ENCODE measurements around the gene DDN. TPM values are rescaled to one million over a fixed set of nuclear protein-coding genes. Genes with fewer than 3 reads are reported as not detected.

The DDN gene
- total RNA-seq, 3 donors from 2014 or later = 0.57 to 1.4 (median 1.2) TPM

- ATAC-seq = no peak
- Mint-ChIP-seq H3K27me3 (ENCODE audit: low read depth) (no peaks in the 10 kb centered on the region), H3K36me3 (ENCODE audit: insufficient read depth) (peaks cover 14% of the 10 kb centered on the region), H3K4me1 (ENCODE audit: low read depth) (no peaks in the 10 kb centered on the region), H3K4me3 (no peak overlapping the region), H3K9me3 (no peaks in the 10 kb centered on the region)
- DNase-seq = no peak
These were observed 38.2 kb upstream of the DDN start for GRCh38 chr12:49037111-49037946.

GRCh38 chr12:49036029-49036428 is 36.9 kb upstream of the DDN start:
- ATAC-seq (no peak), DNase-seq (no peak)
- Mint-ChIP-seq H3K36me3 (ENCODE audit: insufficient read depth) (peaks cover 12% of the 10 kb centered on the region), H3K4me1 (ENCODE audit: low read depth) (no peaks in the 10 kb centered on the region), H3K9me3 (no peaks in the 10 kb centered on the region), H3K27me3 (ENCODE audit: low read depth) (no peaks in the 10 kb centered on the region), H3K4me3 (no peak overlapping the region)

GRCh38 chr12:49034286-49034622 is 35.1 kb upstream of the DDN start:
- no peak for ATAC-seq
- no peaks in the 10 kb centered on the region for H3K9me3 Mint-ChIP-seq
- peaks cover 12% of the 10 kb centered on the region for H3K36me3 Mint-ChIP-seq (ENCODE audit: insufficient read depth)
- H3K4me3 Mint-ChIP-seq = no peak overlapping the region
- no peak for DNase-seq
- H3K4me1 Mint-ChIP-seq (ENCODE audit: low read depth) = no peaks in the 10 kb centered on the region
- H3K27me3 Mint-ChIP-seq (ENCODE audit: low read depth) = no peaks in the 10 kb centered on the region

DNA sequence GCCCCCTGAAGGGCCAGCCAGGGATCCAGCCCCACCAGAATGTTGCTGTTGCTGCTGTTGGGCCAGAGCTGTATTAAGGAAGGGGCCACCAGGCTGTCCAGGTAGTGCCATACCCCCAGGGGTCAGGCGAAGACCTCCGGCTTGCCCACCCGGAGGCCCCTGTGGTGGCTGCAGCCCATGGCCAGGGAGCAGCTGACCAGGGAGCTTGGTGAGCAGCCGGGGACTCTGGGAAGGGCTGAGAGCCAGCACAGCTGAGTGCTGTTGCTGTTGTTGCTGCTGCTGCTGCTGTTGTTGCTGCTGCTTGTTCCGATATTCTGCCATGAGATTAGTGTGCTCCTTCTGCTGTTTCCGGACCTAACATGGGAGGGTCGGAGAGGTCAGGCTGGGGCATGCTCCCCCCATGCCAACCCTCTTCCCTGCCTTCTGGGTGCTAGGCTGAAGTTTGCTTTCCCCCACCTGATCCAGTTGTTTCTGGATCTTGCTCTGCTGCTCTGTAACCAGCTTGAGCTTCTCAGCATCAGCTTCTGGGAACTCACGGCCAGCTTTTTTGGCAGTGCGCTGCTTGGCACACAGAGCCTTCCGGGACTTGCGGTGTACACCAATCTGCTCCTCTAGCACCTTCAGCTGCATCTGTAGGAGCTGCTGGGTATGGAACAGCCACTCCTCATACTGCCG is 34.6 kb upstream of the DDN start:
- ATAC-seq (no peak), DNase-seq (no peak)
- Mint-ChIP-seq H3K4me3 (no peak overlapping the region), H3K36me3 (ENCODE audit: insufficient read depth) (peaks cover 9% of the 10 kb centered on the region), H3K27me3 (ENCODE audit: low read depth) (no peaks in the 10 kb centered on the region), H3K4me1 (ENCODE audit: low read depth) (no peaks in the 10 kb centered on the region), H3K9me3 (no peaks in the 10 kb centered on the region)

DNA sequence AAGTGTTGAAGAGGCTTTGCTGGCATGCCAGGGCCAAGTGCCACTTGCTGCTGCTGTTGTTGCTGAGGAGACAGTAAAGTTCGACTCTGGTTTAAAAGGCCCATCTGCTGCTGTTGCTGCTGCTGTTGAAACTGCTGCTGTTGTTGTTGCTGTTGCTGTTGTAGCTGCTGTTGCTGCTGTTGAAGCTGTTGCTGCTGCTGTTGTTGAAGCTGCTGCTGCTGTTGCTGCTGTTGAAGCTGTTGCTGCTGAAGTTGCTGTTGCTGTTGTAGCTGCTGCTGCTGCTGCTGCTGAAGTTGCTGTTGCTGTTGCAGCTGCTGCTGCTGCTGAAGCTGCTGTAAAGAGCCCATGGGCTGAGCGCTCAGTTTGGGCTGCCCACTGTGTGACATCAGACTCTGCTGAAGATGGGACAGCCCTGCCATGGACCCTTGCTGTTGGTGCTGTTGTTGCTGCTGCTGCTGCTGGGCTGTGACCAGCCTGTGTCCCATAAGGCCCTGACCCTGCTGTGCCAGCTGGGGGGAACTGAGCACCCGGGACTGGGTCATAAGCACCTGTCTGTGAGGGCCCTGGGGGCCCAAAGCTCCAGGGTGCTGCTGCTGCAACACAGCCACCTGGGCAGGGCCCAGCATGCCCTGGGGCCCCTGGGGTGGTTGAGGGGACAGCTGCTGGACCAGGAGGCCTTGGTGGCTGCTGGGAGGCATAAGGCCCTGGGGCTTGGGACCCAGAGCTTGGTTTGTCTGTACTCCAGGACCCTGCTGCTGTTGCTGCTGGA is 33.7 kb upstream of the DDN start:
- H3K27me3 Mint-ChIP-seq (ENCODE audit: low read depth) = no peaks in the 10 kb centered on the region
- peaks cover 11% of the 10 kb centered on the region for H3K36me3 Mint-ChIP-seq (ENCODE audit: insufficient read depth)
- no peak for DNase-seq
- no peak for ATAC-seq
- no peaks in the 10 kb centered on the region for H3K4me1 Mint-ChIP-seq (ENCODE audit: low read depth)
- H3K9me3 Mint-ChIP-seq = no peaks in the 10 kb centered on the region
- no peak overlapping the region for H3K4me3 Mint-ChIP-seq

DNA sequence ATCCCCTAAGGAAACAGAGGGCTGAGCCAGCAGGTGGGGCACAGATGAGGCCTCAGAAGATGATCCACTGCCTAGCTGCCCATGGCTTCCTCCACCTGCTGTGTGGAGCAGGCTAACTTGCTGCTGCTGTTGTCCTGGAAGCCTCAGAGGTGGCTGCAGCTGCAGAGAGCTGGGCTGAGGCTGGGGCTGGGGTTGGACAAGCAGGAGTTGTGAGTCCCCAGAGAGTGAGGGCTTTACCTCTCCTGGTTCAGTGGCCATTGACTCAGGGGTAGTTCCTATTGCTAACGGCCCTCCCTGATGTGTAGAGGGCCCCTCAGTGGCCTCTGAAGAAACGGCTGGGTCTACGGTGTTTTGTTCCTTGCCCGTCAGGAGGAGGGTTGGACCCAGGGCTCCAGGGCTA is 33.1 kb upstream of the DDN start:
- no peaks in the 10 kb centered on the region for H3K9me3 Mint-ChIP-seq
- H3K4me3 Mint-ChIP-seq = no peak overlapping the region
- no peaks in the 10 kb centered on the region for H3K27me3 Mint-ChIP-seq (ENCODE audit: low read depth)
- peaks cover 15% of the 10 kb centered on the region for H3K36me3 Mint-ChIP-seq (ENCODE audit: insufficient read depth)
- no peak for DNase-seq
- ATAC-seq = no peak
- H3K4me1 Mint-ChIP-seq (ENCODE audit: low read depth) = no peaks in the 10 kb centered on the region

- Mint-ChIP-seq H3K27me3 (ENCODE audit: low read depth) (no peaks in the 10 kb centered on the region), H3K4me1 (ENCODE audit: low read depth) (no peaks in the 10 kb centered on the region), H3K9me3 (no peaks in the 10 kb centered on the region), H3K36me3 (ENCODE audit: insufficient read depth) (peaks cover 11% of the 10 kb centered on the region), H3K4me3 (no peak overlapping the region)
- no peak for ATAC-seq
- no peak for DNase-seq
These were observed 32.5 kb upstream of the DDN start for GRCh38 chr12:49031573-49032161.

- Mint-ChIP-seq H3K4me3 (no peak overlapping the region), H3K4me1 (ENCODE audit: low read depth) (no peaks in the 10 kb centered on the region), H3K27me3 (ENCODE audit: low read depth) (no peaks in the 10 kb centered on the region), H3K9me3 (no peaks in the 10 kb centered on the region), H3K36me3 (ENCODE audit: insufficient read depth) (peaks cover 12% of the 10 kb centered on the region)
- ATAC-seq (no peak), DNase-seq (no peak)
These were observed 31.8 kb upstream of the DDN start for GRCh38 chr12:49030714-49031572.

DNA sequence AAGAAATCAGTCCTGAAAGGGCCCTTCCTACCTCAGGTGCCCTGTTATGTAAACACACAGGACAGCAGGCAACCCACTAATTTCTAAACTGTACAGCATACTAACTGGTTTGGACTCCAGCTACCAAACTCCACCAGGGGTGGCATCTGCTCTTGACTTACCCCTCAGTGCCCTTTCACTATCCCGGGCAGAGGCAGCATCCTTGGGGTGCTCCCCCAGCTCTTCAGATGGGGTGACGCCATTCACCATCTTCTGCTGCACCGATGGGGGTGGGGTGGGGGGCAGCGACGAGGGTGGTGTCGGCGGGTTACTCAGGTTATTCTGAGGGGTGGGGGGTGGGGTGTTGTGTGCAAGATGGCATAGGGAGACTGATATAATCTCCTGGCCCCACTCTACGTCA is 30.9 kb upstream of the DDN start:
- ATAC-seq (no peak), DNase-seq (no peak)
- Mint-ChIP-seq H3K27me3 (ENCODE audit: low read depth) (no peaks in the 10 kb centered on the region), H3K36me3 (ENCODE audit: insufficient read depth) (peaks cover 14% of the 10 kb centered on the region), H3K4me1 (ENCODE audit: low read depth) (no peaks in the 10 kb centered on the region), H3K4me3 (no peak overlapping the region), H3K9me3 (no peaks in the 10 kb centered on the region)

GRCh38 chr12:49028666-49029275 is 29.6 kb upstream of the DDN start:
- no peaks in the 10 kb centered on the region for H3K27me3 Mint-ChIP-seq (ENCODE audit: low read depth)
- H3K9me3 Mint-ChIP-seq = no peaks in the 10 kb centered on the region
- no peak for DNase-seq
- no peaks in the 10 kb centered on the region for H3K4me1 Mint-ChIP-seq (ENCODE audit: low read depth)
- no peak for ATAC-seq
- H3K36me3 Mint-ChIP-seq (ENCODE audit: insufficient read depth) = peaks cover 14% of the 10 kb centered on the region
- H3K4me3 Mint-ChIP-seq = no peak overlapping the region

GRCh38 chr12:49027846-49028555 is 28.8 kb upstream of the DDN start:
- ATAC-seq (no peak), DNase-seq (no peak)
- no peaks in the 10 kb centered on the region for H3K27me3 Mint-ChIP-seq (ENCODE audit: low read depth)
- H3K4me1 Mint-ChIP-seq (ENCODE audit: low read depth) = no peaks in the 10 kb centered on the region
- H3K36me3 Mint-ChIP-seq (ENCODE audit: insufficient read depth) = peaks cover 14% of the 10 kb centered on the region
- H3K9me3 Mint-ChIP-seq = no peaks in the 10 kb centered on the region
- H3K4me3 Mint-ChIP-seq = no peak overlapping the region

- Mint-ChIP-seq H3K9me3 (no peaks in the 10 kb centered on the region), H3K36me3 (ENCODE audit: insufficient read depth) (peaks cover 19% of the 10 kb centered on the region), H3K4me1 (ENCODE audit: low read depth) (no peaks in the 10 kb centered on the region), H3K27me3 (ENCODE audit: low read depth) (no peaks in the 10 kb centered on the region), H3K4me3 (no peak overlapping the region)
- DNase-seq (no peak), ATAC-seq (no peak)
These were observed 27.7 kb upstream of the DDN start for GRCh38 chr12:49026678-49027480.

Measured in activated T-cell treated with anti-CD3 and anti-CD28 coated beads, Interleukin-2, amount 50 U/mL, for 4 hours (primary cell).